Astrocyte (in vitro differentiated cells and primary cell): ENCODE measurements around the gene NFIA. TPM values are rescaled to one million over a fixed set of nuclear protein-coding genes. Genes with fewer than 3 reads are reported as not detected.

ENCODE experiments used
- DNase-seq: peaks from one replicate; pipeline ENCODE4 v3.0.0-alpha.2; 2010; ENCODE audit warnings: low read depth
- FAIRE-seq: peaks from 2 replicates; lab custom pipeline; 2011; peaks lifted over from hg19 to GRCh38; lab: Jason Lieb, UNC
- H2AFZ ChIP-seq: 2 replicates; pipeline ENCODE4 v1.6.0; 2012; ENCODE audit warnings: low read depth, low read length, inconsistent platforms
- H3K27ac ChIP-seq: 2 replicates; pipeline ENCODE4 v1.5.1; 2011; ENCODE audit warnings: low read depth, low read length, inconsistent platforms
- H3K27me3 ChIP-seq: 2 replicates; pipeline ENCODE4 v1.6.0; 2011; ENCODE audit warnings: low read length, inconsistent platforms; ENCODE audit not compliant: insufficient read depth
- H3K36me3 ChIP-seq: 2 replicates; pipeline ENCODE4 v1.5.1; 2011; ENCODE audit warnings: low read length, inconsistent platforms; ENCODE audit not compliant: insufficient read depth
- H3K4me1 ChIP-seq: 2 replicates; pipeline ENCODE4 v1.5.1; 2011; ENCODE audit warnings: low read length, inconsistent platforms; ENCODE audit not compliant: insufficient read depth
- H3K4me2 ChIP-seq: 2 replicates; pipeline ENCODE4 v1.6.0; 2012; ENCODE audit warnings: low read length, inconsistent platforms
- H3K4me3 ChIP-seq: 2 replicates; pipeline ENCODE4 v1.5.1; 2011; ENCODE audit warnings: low read depth, mild to moderate bottlenecking, low read length, inconsistent platforms; ENCODE audit not compliant: insufficient read depth
- H3K79me2 ChIP-seq: 2 replicates; pipeline ENCODE4 v1.6.0; 2012; ENCODE audit warnings: mild to moderate bottlenecking, low read length, inconsistent platforms; ENCODE audit not compliant: insufficient read depth
- H3K9ac ChIP-seq: 2 replicates; pipeline ENCODE4 v1.6.0; 2012; ENCODE audit warnings: mild to moderate bottlenecking, low read length, inconsistent platforms
- H3K9me3 ChIP-seq: 2 replicates; pipeline ENCODE4 v1.5.1; 2012; ENCODE audit warnings: low read depth, mild to moderate bottlenecking, low read length, inconsistent platforms; ENCODE audit not compliant: insufficient read depth
- H4K20me1 ChIP-seq: 2 replicates; pipeline ENCODE4 v1.6.0; 2012; ENCODE audit warnings: low read length, inconsistent platforms; ENCODE audit not compliant: insufficient read depth
- H3K27ac Mint-ChIP-seq: one replicate; pipeline ENCODE4 v1.8.0; 2021; ENCODE audit warnings: mild to moderate bottlenecking, mixed read lengths; ENCODE audit not compliant: unreplicated experiment
- H3K27me3 Mint-ChIP-seq: one replicate; pipeline ENCODE4 v1.8.0; 2021; ENCODE audit warnings: low read depth, mixed read lengths; ENCODE audit not compliant: unreplicated experiment
- H3K36me3 Mint-ChIP-seq: one replicate; pipeline ENCODE4 v1.8.0; 2021; ENCODE audit warnings: low read depth, mixed read lengths; ENCODE audit not compliant: unreplicated experiment
- H3K4me1 Mint-ChIP-seq: one replicate; pipeline ENCODE4 v1.8.0; 2021; ENCODE audit warnings: low read depth, mixed read lengths; ENCODE audit not compliant: unreplicated experiment
- H3K4me3 Mint-ChIP-seq: one replicate; pipeline ENCODE4 v1.8.0; 2021; ENCODE audit warnings: mild to moderate bottlenecking, moderate library complexity, mixed read lengths; ENCODE audit not compliant: unreplicated experiment
- H3K9me3 Mint-ChIP-seq: one replicate; pipeline ENCODE4 v1.8.0; 2021; ENCODE audit warnings: mild to moderate bottlenecking, mixed read lengths; ENCODE audit not compliant: unreplicated experiment
- EZH2 ChIP-seq: IDR thresholded peaks from 2 replicates; pipeline ENCODE4 v1.6.1; 2012; ENCODE audit warnings: mild to moderate bottlenecking, low read length, inconsistent platforms; ENCODE audit not compliant: insufficient read depth
- total RNA-seq: library from RNA; stranded (reverse); gene quantifications from 2 replicates; pipeline ENCODE4 v1.2.1, GENCODE V29; 2021
- TF ChIP-seq, protein P1 (sequence below): IDR thresholded peaks from 2 replicates; pipeline ENCODE4 v1.5.1; 2011; ENCODE audit warnings: low read depth, mild to moderate bottlenecking, inconsistent platforms, low read length, moderate library complexity; ENCODE audit not compliant: insufficient read depth

The NFIA gene
- total RNA-seq, 1 donor from 2014 or later = 4.6 TPM

DNA sequence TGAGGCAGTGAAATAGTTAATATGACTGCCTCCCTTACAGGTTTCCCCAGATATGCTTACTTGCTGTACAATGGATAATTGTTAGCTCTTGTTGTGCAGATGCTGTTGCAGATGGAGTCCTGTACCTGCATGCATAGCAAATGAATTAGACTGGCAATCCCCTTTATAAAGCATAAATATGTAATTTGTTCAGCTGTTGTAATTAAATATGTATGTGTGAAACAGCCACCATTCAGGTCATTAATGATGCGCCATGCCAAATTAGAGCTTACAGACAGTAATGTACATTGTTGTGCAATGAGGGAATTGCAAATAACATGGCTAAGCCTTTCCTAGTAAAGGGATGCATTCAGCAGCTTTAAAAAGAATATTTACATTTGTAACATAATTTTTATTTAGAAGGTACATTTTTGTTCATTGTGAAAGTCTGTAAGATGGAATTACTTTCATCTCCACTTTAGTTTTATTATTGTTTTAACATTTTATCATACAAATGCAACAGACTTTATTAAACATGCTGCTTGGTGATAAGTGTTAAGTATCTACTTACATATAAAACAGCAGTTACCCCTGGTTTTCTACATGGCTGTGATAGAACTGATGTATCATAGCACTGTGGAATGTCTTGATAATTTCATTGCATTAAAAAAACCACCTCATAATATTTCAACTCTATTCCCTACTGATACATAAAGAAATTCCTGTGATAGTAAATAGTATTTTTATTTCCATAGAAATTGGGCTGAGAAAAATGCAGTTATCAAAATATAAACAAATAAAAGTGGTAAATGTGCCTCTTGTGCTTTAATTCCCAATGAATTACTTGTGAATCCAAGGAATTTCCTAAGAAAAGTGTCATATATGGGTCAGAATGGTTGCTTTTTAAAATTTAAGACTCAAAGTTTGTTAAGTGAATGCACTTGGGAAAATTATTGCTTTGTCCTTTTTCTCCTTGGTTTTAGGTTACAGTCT, 99.0 kb downstream of the NFIA start:
- FAIRE-seq (peak; percentile 26), DNase-seq (no peak)
- Histone ChIP-seq H3K79me2 (no peaks in the 10 kb centered on the region), H3K4me1 (peaks cover 7% of the 10 kb centered on the region), H3K36me3 (no peaks in the 10 kb centered on the region), H2AFZ (no peak overlapping the region), H3K27ac (no peak overlapping the region), H3K27me3 (no peaks in the 10 kb centered on the region), H3K9me3 (no peaks in the 10 kb centered on the region), H3K4me3 (no peak overlapping the region), H3K4me2 (no peak overlapping the region), H3K9ac (no peak overlapping the region), H4K20me1 (no peaks in the 10 kb centered on the region)
- Mint-ChIP-seq H3K4me1 (peaks cover 19% of the 10 kb centered on the region), H3K27me3 (peaks cover 32% of the 10 kb centered on the region), H3K9me3 (no peaks in the 10 kb centered on the region), H3K36me3 (peaks cover 2% of the 10 kb centered on the region), H3K27ac (no peak overlapping the region), H3K4me3 (no peak overlapping the region)
- TF ChIP-seq, protein P1, sequence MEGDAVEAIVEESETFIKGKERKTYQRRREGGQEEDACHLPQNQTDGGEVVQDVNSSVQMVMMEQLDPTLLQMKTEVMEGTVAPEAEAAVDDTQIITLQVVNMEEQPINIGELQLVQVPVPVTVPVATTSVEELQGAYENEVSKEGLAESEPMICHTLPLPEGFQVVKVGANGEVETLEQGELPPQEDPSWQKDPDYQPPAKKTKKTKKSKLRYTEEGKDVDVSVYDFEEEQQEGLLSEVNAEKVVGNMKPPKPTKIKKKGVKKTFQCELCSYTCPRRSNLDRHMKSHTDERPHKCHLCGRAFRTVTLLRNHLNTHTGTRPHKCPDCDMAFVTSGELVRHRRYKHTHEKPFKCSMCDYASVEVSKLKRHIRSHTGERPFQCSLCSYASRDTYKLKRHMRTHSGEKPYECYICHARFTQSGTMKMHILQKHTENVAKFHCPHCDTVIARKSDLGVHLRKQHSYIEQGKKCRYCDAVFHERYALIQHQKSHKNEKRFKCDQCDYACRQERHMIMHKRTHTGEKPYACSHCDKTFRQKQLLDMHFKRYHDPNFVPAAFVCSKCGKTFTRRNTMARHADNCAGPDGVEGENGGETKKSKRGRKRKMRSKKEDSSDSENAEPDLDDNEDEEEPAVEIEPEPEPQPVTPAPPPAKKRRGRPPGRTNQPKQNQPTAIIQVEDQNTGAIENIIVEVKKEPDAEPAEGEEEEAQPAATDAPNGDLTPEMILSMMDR = no peak
- TF ChIP-seq EZH2 = no peak

DNA sequence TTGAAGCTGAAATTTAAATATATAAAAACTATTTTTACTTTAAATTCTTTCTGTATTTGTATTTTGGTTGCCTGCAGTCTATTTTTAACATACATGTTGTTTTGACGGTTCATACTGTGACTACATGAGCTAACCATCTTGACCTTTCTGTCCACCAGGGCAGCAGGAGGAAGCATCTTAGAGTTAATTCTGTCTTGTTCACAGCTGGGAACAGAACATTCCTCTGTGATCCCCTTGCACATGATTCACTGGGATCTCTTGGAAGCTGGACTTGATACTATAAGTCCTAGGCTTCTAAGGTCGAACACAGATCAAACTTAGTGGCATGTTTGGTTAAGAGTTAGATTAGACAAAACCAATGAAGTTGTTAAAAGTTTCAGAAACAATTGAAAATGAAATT, 99.7 kb downstream of the NFIA start:
- Mint-ChIP-seq H3K27me3 (peaks cover 30% of the 10 kb centered on the region), H3K4me3 (no peak overlapping the region), H3K4me1 (peaks cover 19% of the 10 kb centered on the region), H3K27ac (no peak overlapping the region), H3K9me3 (no peaks in the 10 kb centered on the region), H3K36me3 (peaks cover 2% of the 10 kb centered on the region)
- DNase-seq = peak; percentile 27
- H3K79me2 ChIP-seq = no peaks in the 10 kb centered on the region
- H3K27ac ChIP-seq = no peak overlapping the region
- H3K27me3 ChIP-seq = no peaks in the 10 kb centered on the region
- H4K20me1 ChIP-seq = no peaks in the 10 kb centered on the region
- H3K4me1 ChIP-seq = peaks cover 7% of the 10 kb centered on the region
- no peak overlapping the region for H2AFZ ChIP-seq
- TF ChIP-seq, protein P1 = no peak
- TF ChIP-seq EZH2 = no peak
- no peaks in the 10 kb centered on the region for H3K9me3 ChIP-seq
- no peak overlapping the region for H3K4me3 ChIP-seq
- H3K4me2 ChIP-seq = no peak overlapping the region
- H3K36me3 ChIP-seq = no peaks in the 10 kb centered on the region
- H3K9ac ChIP-seq = no peak overlapping the region
- FAIRE-seq = peak; percentile 50

DNA sequence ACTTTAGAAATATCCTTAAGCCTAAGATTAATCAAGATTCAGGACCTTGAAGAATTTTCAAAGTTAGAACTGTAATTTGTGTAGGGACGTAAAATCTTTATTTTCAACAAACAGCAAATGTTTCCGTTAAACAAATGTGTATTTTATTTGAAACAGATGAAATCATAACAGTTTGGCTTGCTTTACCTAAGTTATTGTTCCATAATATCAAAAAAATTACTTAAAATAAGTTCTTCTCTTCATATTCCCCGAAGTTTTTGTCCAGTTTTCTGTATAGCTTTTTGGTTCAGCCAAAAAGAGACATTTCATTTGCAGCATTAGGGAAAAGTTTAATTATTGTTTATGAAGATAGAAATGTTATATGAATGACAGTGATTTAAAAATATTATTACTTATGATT, 100.1 kb downstream of the NFIA start:
- no peaks in the 10 kb centered on the region for H3K9me3 Mint-ChIP-seq
- FAIRE-seq = no peak

More for the DNA sequence above, 100.1 kb downstream of the NFIA start:
- Mint-ChIP-seq H3K4me3 (no peak overlapping the region), H3K4me1 (peaks cover 19% of the 10 kb centered on the region), H3K27me3 (peaks cover 30% of the 10 kb centered on the region), H3K36me3 (peaks cover 2% of the 10 kb centered on the region), H3K27ac (no peak overlapping the region)
- no peak overlapping the region for H3K27ac ChIP-seq
- no peaks in the 10 kb centered on the region for H3K9me3 ChIP-seq
- H3K4me1 ChIP-seq = peaks cover 7% of the 10 kb centered on the region
- H3K79me2 ChIP-seq = no peaks in the 10 kb centered on the region
- TF ChIP-seq, protein P1 = no peak
- no peak for TF ChIP-seq EZH2
- no peak overlapping the region for H3K4me2 ChIP-seq
- no peaks in the 10 kb centered on the region for H3K27me3 ChIP-seq
- DNase-seq = no peak
- no peaks in the 10 kb centered on the region for H3K36me3 ChIP-seq
- H4K20me1 ChIP-seq = no peaks in the 10 kb centered on the region
- H3K4me3 ChIP-seq = no peak overlapping the region
- no peak overlapping the region for H3K9ac ChIP-seq
- H2AFZ ChIP-seq = no peak overlapping the region
